GM23338 (cell line): ENCODE results near the gene PHF21A. TPM values are rescaled to one million over a fixed set of nuclear protein-coding genes. Genes with fewer than 3 reads are reported as not detected.

Experiments
- ATAC-seq: fragments of 200-7000 bp; cut with Tn5 transposase; 3 replicates; pipeline ENCODE4 v1.9.1; 2020
- DNase-seq: peaks from one replicate; pipeline ENCODE4 v3.0.0-alpha.2; 2015; ENCODE audit warnings: low spot score
- H2AFZ ChIP-seq: fragments of 200-600 bp; sonication (generic); 2 replicates; pipeline ENCODE4 v1.8.0; 2016; ENCODE audit warnings: antibody characterized with exemption, mild to moderate bottlenecking, moderate library complexity
- H3F3A ChIP-seq: fragments of 200-600 bp; sonication (generic); replicated peaks from 2 replicates; pipeline ENCODE4 v1.8.0; 2017; ENCODE audit warnings: antibody characterized with exemption, mixed run types, low read depth
- H3K27ac ChIP-seq: fragments of 200-600 bp; sonication (generic); 2 replicates; pipeline ENCODE4 v1.6.1; 2016; ENCODE audit warnings: low read depth
- H3K27me3 ChIP-seq: fragments of 200-600 bp; sonication (generic); 2 replicates; pipeline ENCODE4 v1.8.0; 2016; ENCODE audit warnings: mild to moderate bottlenecking, mixed run types, moderate library complexity; ENCODE audit not compliant: insufficient read depth
- H3K36me3 ChIP-seq: fragments of 200-600 bp; sonication (generic); 2 replicates; pipeline ENCODE4 v1.8.0; 2016; ENCODE audit warnings: mild to moderate bottlenecking; ENCODE audit not compliant: insufficient read depth
- H3K4me1 ChIP-seq: fragments of 200-600 bp; sonication (generic); 2 replicates; pipeline ENCODE4 v1.8.0; 2016; ENCODE audit warnings: mild to moderate bottlenecking, moderate library complexity; ENCODE audit not compliant: insufficient read depth
- H3K4me2 ChIP-seq: fragments of 200-600 bp; sonication (generic); 2 replicates; pipeline ENCODE4 v1.7.1; 2017; ENCODE audit warnings: mixed run types
- H3K4me3 ChIP-seq: fragments of 200-600 bp; sonication (generic); 2 replicates; pipeline ENCODE4 v1.6.1; 2016; ENCODE audit warnings: mixed run types
- H3K79me2 ChIP-seq: fragments of 200-600 bp; sonication (generic); replicated peaks from 2 replicates; pipeline ENCODE4 v1.8.0; 2017; ENCODE audit warnings: mild to moderate bottlenecking; ENCODE audit not compliant: insufficient read depth
- H3K9me2 ChIP-seq: fragments of 200-600 bp; sonication (generic); 2 replicates; pipeline ENCODE4 v1.8.0; 2017; ENCODE audit not compliant: insufficient read depth
- H4K20me1 ChIP-seq: fragments of 200-600 bp; sonication (generic); replicated peaks from 2 replicates; pipeline ENCODE4 v1.8.0; 2017; ENCODE audit warnings: mild to moderate bottlenecking; ENCODE audit not compliant: insufficient read depth
- H3K27ac Mint-ChIP-seq: 2 replicates; pipeline ENCODE4 v1.8.0; 2020; ENCODE audit warnings: inconsistent platforms, mild to moderate bottlenecking, moderate library complexity, mixed read lengths
- H3K27me3 Mint-ChIP-seq: 3 replicates; pipeline ENCODE4 v1.8.0; 2022; ENCODE audit warnings: low read depth, mild to moderate bottlenecking, moderate library complexity, mixed read lengths, inconsistent platforms; ENCODE audit not compliant: insufficient read depth, poor library complexity
- H3K36me3 Mint-ChIP-seq: 3 replicates; pipeline ENCODE4 v1.8.0; 2021; ENCODE audit warnings: low read depth, mild to moderate bottlenecking, inconsistent platforms, moderate library complexity, mixed read lengths
- H3K4me1 Mint-ChIP-seq: 3 replicates; pipeline ENCODE4 v1.8.0; 2020; ENCODE audit warnings: mild to moderate bottlenecking, inconsistent platforms, mixed read lengths
- H3K4me3 Mint-ChIP-seq: 3 replicates; pipeline ENCODE4 v1.8.0; 2021; ENCODE audit warnings: moderate library complexity, mild to moderate bottlenecking, inconsistent platforms, mixed read lengths
- H3K9me3 Mint-ChIP-seq: 3 replicates; pipeline ENCODE4 v1.8.0; 2020; ENCODE audit warnings: moderate library complexity, mild to moderate bottlenecking, inconsistent platforms, mixed read lengths
- CREB1 ChIP-seq: fragments of 250-450 bp; sonication (Bioruptor Pico); IDR thresholded peaks from 2 replicates; pipeline ENCODE4 v1.5.0; 2020; ENCODE audit warnings: low read depth, mild to moderate bottlenecking, moderate library complexity
- CTCF ChIP-seq, 2 experiments: fragments of 200-600 bp in 1 of 2; sonication (generic) in 1 of 2; conservative IDR thresholded peaks; 2 replicates each; pipeline versions ENCODE4 v1.5.1 to v1.6.1; 2016 to 2017; ENCODE audit warnings: antibody characterized with exemption in 2 of 2, low read depth in 2 of 2, mild to moderate bottlenecking in 2 of 2, moderate library complexity in 1 of 2
- EZH2 ChIP-seq: fragments of 200-600 bp; sonication (generic); IDR thresholded peaks from one replicate; pipeline ENCODE4 v1.8.0; 2017; ENCODE audit warnings: antibody characterized with exemption, mild to moderate bottlenecking, low read depth; ENCODE audit not compliant: unreplicated experiment
- EZH2phosphoT487 ChIP-seq: fragments of 200-600 bp; sonication (generic); IDR thresholded peaks from one replicate; pipeline ENCODE4 v1.8.1; 2018; ENCODE audit warnings: antibody characterized with exemption; ENCODE audit not compliant: unreplicated experiment
- JUNB ChIP-seq: IDR thresholded peaks from one replicate; pipeline ENCODE4 v1.6.1; 2016; ENCODE audit warnings: antibody characterized with exemption; ENCODE audit not compliant: unreplicated experiment
- NANOG ChIP-seq: IDR thresholded peaks from 2 replicates; pipeline ENCODE4 v1.6.1; 2016; ENCODE audit warnings: antibody characterized with exemption, borderline replicate concordance
- POLR2AphosphoS5 ChIP-seq: IDR thresholded peaks from 2 replicates; pipeline ENCODE4 v1.6.1; 2016; ENCODE audit warnings: antibody characterized with exemption, low read depth
- STAT1 ChIP-seq: IDR thresholded peaks from one replicate; pipeline ENCODE4 v1.6.1; 2016; ENCODE audit warnings: antibody characterized with exemption; ENCODE audit not compliant: unreplicated experiment
- ZNF114 ChIP-seq: fragments of 250-450 bp; sonication (Bioruptor Pico); IDR thresholded peaks from 2 replicates; pipeline ENCODE4 v1.5.0; 2020; ENCODE audit warnings: mild to moderate bottlenecking, moderate library complexity
- ZNF331 ChIP-seq: fragments of 250-450 bp; sonication (Bioruptor Pico); IDR thresholded peaks from 2 replicates; pipeline ENCODE4 v1.5.0; 2020; ENCODE audit warnings: low read depth, mild to moderate bottlenecking, moderate library complexity
- ZNF462 ChIP-seq: fragments of 250-450 bp; sonication (Bioruptor Pico); IDR thresholded peaks from 2 replicates; pipeline ENCODE4 v1.5.0; 2020; ENCODE audit warnings: mild to moderate bottlenecking, moderate library complexity
- polyA plus RNA-seq: library from polyadenylated mRNA; unstranded; fragments of >200 nt; fragmentation: Nextera tagmentation; extraction: Ambion mirVana; gene quantifications from 2 replicates; pipeline ENCODE4 v1.2.1, GENCODE V29; 2016
- total RNA-seq: library from RNA; depleted of rRNA; stranded (reverse); fragments of >200 nt; shearing (Covaris generic); gene quantifications from 2 replicates; pipeline ENCODE4 v1.2.3, GENCODE V29; 2014

PHF21A gene
- total and polyA plus RNA-seq, 2 experiments from 2014 or later = 21.7 to 23.6 TPM

- H2AFZ ChIP-seq = no peak overlapping the region
- peak; percentile 98 for ATAC-seq
Observed at GRCh38 chr11:45964911-45965389, 156.3 kb downstream of the PHF21A start.

GRCh38 chr11:45961751-45962240 is 159.5 kb downstream of the PHF21A start:
- ATAC-seq (no peak), DNase-seq (no peak)
- Mint-ChIP-seq H3K27ac (no peak overlapping the region), H3K4me3 (no peak overlapping the region), H3K36me3 (peaks cover 14% of the 10 kb centered on the region), H3K27me3 (peaks cover 2% of the 10 kb centered on the region), H3K9me3 (no peaks in the 10 kb centered on the region), H3K4me1 (no peaks in the 10 kb centered on the region)
- no peak overlapping the region for H3K27ac ChIP-seq
- no peaks in the 10 kb centered on the region for H3K36me3 ChIP-seq
- H3K27me3 ChIP-seq = no peaks in the 10 kb centered on the region
- H3K79me2 ChIP-seq = no peaks in the 10 kb centered on the region
- H2AFZ ChIP-seq = no peak overlapping the region
- H3K4me2 ChIP-seq = no peak overlapping the region
- H3F3A ChIP-seq = no peaks in the 10 kb centered on the region
- H4K20me1 ChIP-seq = no peaks in the 10 kb centered on the region
- H3K9me2 ChIP-seq = no peaks in the 10 kb centered on the region
- no peak overlapping the region for H3K4me3 ChIP-seq
- no peaks in the 10 kb centered on the region for H3K4me1 ChIP-seq
- TF ChIP-seq POLR2AphosphoS5 = no peak
- TF ChIP-seq EZH2phosphoT487 = no peak
- TF ChIP-seq JUNB = no peak
- no peak for TF ChIP-seq EZH2
- TF ChIP-seq ZNF114 = no peak
- TF ChIP-seq CREB1 (CRISPR knock-in tag) = no peak
- TF ChIP-seq ZNF331 (CRISPR knock-in tag) = no peak
- TF ChIP-seq ZNF462 (CRISPR knock-in tag) = no peak
- TF ChIP-seq STAT1 = no peak
- no peak for TF ChIP-seq NANOG

More at GRCh38 chr11:45964911-45965389, 156.3 kb downstream of the PHF21A start:
- Mint-ChIP-seq H3K4me3 (no peak overlapping the region), H3K27me3 (no peaks in the 10 kb centered on the region), H3K27ac (no peak overlapping the region), H3K4me1 (no peaks in the 10 kb centered on the region), H3K36me3 (peaks cover 13% of the 10 kb centered on the region), H3K9me3 (no peaks in the 10 kb centered on the region)
- Histone ChIP-seq H3K9me2 (no peaks in the 10 kb centered on the region), H3K27me3 (no peaks in the 10 kb centered on the region), H3K79me2 (no peaks in the 10 kb centered on the region), H4K20me1 (no peaks in the 10 kb centered on the region), H3K36me3 (no peaks in the 10 kb centered on the region), H3K27ac (0 out of 2 replicates have a peak overlapping the region, but pooled peaks have one; percentile 29), H3F3A (no peaks in the 10 kb centered on the region), H3K4me3 (no peak overlapping the region), H3K4me2 (no peak overlapping the region), H3K4me1 (no peaks in the 10 kb centered on the region)
- DNase-seq = peak; percentile 89
- TF ChIP-seq JUNB (no peak), CTCF (conservative IDR thresholded peaks at IDR 0.05; ENCODE audit: low read depth in 2 of 2) (peak; percentile 97 to 98)
